ENCODE data around the gene EGLN3.

DNA sequence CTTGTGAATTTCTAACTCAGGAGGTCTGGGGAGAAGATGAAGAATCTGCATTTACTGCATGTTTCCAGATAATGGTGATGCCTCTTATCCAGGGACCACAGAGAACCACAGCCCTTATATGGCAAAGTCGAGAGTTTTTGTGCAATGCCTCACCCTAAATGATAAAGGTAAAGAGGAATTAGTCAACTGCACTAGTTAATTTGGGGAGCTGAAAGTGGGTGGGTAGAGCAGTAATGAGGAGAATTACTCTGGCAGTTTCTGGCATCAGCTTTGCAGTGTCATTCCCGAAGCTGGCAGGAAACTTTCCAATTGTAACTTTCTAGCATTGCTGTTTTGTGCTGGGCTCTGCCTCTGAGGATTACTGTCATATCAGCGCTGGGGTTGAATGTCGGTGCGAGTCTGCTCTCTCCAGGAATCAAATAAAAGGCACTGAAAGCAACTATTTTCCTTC is 10.3 kb downstream of the EGLN3 start:
- TF ChIP-seq, protein P1, sequence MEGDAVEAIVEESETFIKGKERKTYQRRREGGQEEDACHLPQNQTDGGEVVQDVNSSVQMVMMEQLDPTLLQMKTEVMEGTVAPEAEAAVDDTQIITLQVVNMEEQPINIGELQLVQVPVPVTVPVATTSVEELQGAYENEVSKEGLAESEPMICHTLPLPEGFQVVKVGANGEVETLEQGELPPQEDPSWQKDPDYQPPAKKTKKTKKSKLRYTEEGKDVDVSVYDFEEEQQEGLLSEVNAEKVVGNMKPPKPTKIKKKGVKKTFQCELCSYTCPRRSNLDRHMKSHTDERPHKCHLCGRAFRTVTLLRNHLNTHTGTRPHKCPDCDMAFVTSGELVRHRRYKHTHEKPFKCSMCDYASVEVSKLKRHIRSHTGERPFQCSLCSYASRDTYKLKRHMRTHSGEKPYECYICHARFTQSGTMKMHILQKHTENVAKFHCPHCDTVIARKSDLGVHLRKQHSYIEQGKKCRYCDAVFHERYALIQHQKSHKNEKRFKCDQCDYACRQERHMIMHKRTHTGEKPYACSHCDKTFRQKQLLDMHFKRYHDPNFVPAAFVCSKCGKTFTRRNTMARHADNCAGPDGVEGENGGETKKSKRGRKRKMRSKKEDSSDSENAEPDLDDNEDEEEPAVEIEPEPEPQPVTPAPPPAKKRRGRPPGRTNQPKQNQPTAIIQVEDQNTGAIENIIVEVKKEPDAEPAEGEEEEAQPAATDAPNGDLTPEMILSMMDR (conservative IDR thresholded peaks at IDR 0.05), result no peak
- TF ChIP-seq EZH2 (IDR thresholded peaks at IDR 0.05; ENCODE audit: low read depth), result no peak

Data from PC-9 (cell line).